HFFc6 (cell line): Measurements from ENCODE around the gene RUNDC3A. TPM values are rescaled to one million over a fixed set of nuclear protein-coding genes. Genes with fewer than 3 reads are reported as not detected.
"Not testable (repeated sequence)": the region's sequence is repeated elsewhere in the genome, so short reads cannot be mapped to it uniquely, and the experiment has no call there.

Source experiments
- DNase-seq: peaks from one replicate; pipeline ENCODE4 v3.0.0-alpha.2; 2018
- H3K27ac Mint-ChIP-seq: 2 replicates; pipeline ENCODE4 v1.8.0; 2020; ENCODE audit warnings: mild to moderate bottlenecking, mixed read lengths
- H3K27me3 Mint-ChIP-seq: 2 replicates; pipeline ENCODE4 v1.8.0; 2021; ENCODE audit warnings: mild to moderate bottlenecking, moderate library complexity, mixed read lengths; ENCODE audit not compliant: insufficient read depth
- H3K36me3 Mint-ChIP-seq: 2 replicates; pipeline ENCODE4 v1.8.0; 2021; ENCODE audit warnings: low read depth, mixed read lengths
- H3K4me1 Mint-ChIP-seq: 2 replicates; pipeline ENCODE4 v1.8.0; 2020; ENCODE audit warnings: low read depth, mixed read lengths
- H3K4me3 Mint-ChIP-seq: 2 replicates; pipeline ENCODE4 v1.8.0; 2020; ENCODE audit warnings: mild to moderate bottlenecking, moderate library complexity, mixed read lengths
- H3K9me3 Mint-ChIP-seq: 2 replicates; pipeline ENCODE4 v1.8.0; 2020; ENCODE audit warnings: mild to moderate bottlenecking, mixed read lengths
- CTCF ChIP-seq: fragments of 200-600 bp; sonication (generic); IDR thresholded peaks from 2 replicates; pipeline ENCODE4 v1.5.0; 2021; ENCODE audit warnings: antibody characterized with exemption, mild to moderate bottlenecking
- total RNA-seq, 6 experiments: library from RNA; stranded (reverse); fragmentation: NEBNext Ultra II Directional; extraction: Animal tissue kit (Norgen Biotek cat#: 25700); gene quantifications; 2 replicates in 1 of 6; 3 replicates in 5 of 6; pipeline ENCODE4 v1.2.3, GENCODE V29; 2021

The RUNDC3A gene
- total RNA-seq, 6 experiments from 2014 or later, result 0.17 TPM; not detected in 5

GRCh38 chr17:44333371-44333770, 25.0 kb downstream of the RUNDC3A start:
- no peak for DNase-seq
- H3K36me3 Mint-ChIP-seq, result no peaks in the 10 kb centered on the region
- no peak for TF ChIP-seq CTCF
- no peaks in the 10 kb centered on the region for H3K9me3 Mint-ChIP-seq
- H3K4me3 Mint-ChIP-seq, result no peak overlapping the region
- H3K4me1 Mint-ChIP-seq, result peaks cover 11% of the 10 kb centered on the region
- H3K27me3 Mint-ChIP-seq, result peaks cover 8% of the 10 kb centered on the region
- no peak overlapping the region for H3K27ac Mint-ChIP-seq

DNA sequence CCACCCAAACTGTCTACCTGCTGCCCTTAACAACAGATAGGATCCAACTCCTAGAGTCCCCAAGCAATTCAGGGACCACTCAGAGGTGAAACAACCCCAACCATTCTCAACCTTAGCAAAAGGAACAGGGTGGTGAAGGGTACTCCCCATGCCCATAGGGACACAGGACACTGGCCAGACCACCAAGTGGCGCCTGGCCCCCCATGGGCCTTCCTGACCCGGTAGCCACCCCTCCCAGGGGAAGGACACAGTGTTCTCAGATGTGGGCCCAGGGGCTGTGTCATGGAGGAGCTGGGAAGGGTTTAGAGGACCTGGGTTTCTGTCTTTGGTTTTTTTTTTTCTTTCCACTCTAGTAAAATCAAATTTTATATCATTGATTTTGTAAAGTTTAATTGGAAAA, 25.9 kb downstream of the RUNDC3A start:
- no peak overlapping the region for H3K27ac Mint-ChIP-seq
- H3K4me1 Mint-ChIP-seq, result peaks cover 12% of the 10 kb centered on the region
- DNase-seq, result no peak
- H3K36me3 Mint-ChIP-seq, result no peaks in the 10 kb centered on the region
- peaks cover 10% of the 10 kb centered on the region for H3K27me3 Mint-ChIP-seq
- TF ChIP-seq CTCF, result no peak
- no peak overlapping the region for H3K4me3 Mint-ChIP-seq
- no peaks in the 10 kb centered on the region for H3K9me3 Mint-ChIP-seq

DNA sequence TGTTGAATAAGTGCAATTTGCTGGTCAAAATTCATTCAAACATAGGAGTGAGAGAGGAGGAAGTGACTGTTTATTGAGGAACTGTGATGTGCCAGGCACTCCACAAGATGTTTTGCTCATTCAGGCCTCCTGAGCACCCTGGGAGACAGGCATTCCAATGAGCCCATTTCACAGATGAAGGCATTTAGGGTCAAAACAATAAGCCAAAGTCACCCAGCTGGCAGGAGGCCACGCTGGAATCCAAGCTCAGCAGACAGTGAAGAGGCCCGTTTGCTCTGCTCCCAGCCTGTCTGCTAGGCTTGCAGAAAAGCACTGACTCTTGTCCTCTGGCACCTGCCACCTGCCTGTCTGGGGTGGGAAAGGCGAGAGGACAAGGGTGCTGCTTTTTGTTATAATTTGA, 26.3 kb downstream of the RUNDC3A start:
- Mint-ChIP-seq H3K9me3 (no peaks in the 10 kb centered on the region), H3K27ac (no peak overlapping the region), H3K4me3 (no peak overlapping the region), H3K27me3 (peaks cover 10% of the 10 kb centered on the region), H3K4me1 (peaks cover 12% of the 10 kb centered on the region), H3K36me3 (no peaks in the 10 kb centered on the region)
- DNase-seq, result no peak
- no peak for TF ChIP-seq CTCF

- Mint-ChIP-seq H3K4me1 (peaks cover 12% of the 10 kb centered on the region), H3K4me3 (no peak overlapping the region), H3K36me3 (no peaks in the 10 kb centered on the region), H3K27me3 (peaks cover 10% of the 10 kb centered on the region), H3K27ac (no peak overlapping the region), H3K9me3 (no peaks in the 10 kb centered on the region)
- no peak for DNase-seq
- TF ChIP-seq CTCF, result no peak
These were observed 27.2 kb downstream of the RUNDC3A start for GRCh38 chr17:44335564-44335963.

- Mint-ChIP-seq H3K9me3 (no peaks in the 10 kb centered on the region), H3K36me3 (no peaks in the 10 kb centered on the region), H3K4me3 (no peak overlapping the region), H3K27me3 (peaks cover 10% of the 10 kb centered on the region), H3K27ac (no peak overlapping the region), H3K4me1 (peaks cover 12% of the 10 kb centered on the region)
- TF ChIP-seq CTCF, result no peak
- no peak for DNase-seq
These were observed 27.6 kb downstream of the RUNDC3A start for GRCh38 chr17:44335968-44336367.

GRCh38 chr17:44338702-44339101, 30.3 kb downstream of the RUNDC3A start:
- peaks cover 11% of the 10 kb centered on the region for H3K27me3 Mint-ChIP-seq
- H3K4me3 Mint-ChIP-seq, result no peak overlapping the region
- no peak for DNase-seq
- no peaks in the 10 kb centered on the region for H3K9me3 Mint-ChIP-seq
- no peaks in the 10 kb centered on the region for H3K36me3 Mint-ChIP-seq
- no peak overlapping the region for H3K27ac Mint-ChIP-seq
- TF ChIP-seq CTCF, result no peak
- peaks cover 5% of the 10 kb centered on the region for H3K4me1 Mint-ChIP-seq

GRCh38 chr17:44340553-44340952, 32.2 kb downstream of the RUNDC3A start:
- not testable (repeated sequence) for H3K36me3 Mint-ChIP-seq, H3K9me3 Mint-ChIP-seq, H3K4me3 Mint-ChIP-seq, H3K27ac Mint-ChIP-seq, DNase-seq
- Mint-ChIP-seq H3K4me1 (peaks cover 12% of the 10 kb centered on the region), H3K27me3 (peaks cover 17% of the 10 kb centered on the region)
